ENCODE results near the gene VWF.

The VWF gene

DNA sequence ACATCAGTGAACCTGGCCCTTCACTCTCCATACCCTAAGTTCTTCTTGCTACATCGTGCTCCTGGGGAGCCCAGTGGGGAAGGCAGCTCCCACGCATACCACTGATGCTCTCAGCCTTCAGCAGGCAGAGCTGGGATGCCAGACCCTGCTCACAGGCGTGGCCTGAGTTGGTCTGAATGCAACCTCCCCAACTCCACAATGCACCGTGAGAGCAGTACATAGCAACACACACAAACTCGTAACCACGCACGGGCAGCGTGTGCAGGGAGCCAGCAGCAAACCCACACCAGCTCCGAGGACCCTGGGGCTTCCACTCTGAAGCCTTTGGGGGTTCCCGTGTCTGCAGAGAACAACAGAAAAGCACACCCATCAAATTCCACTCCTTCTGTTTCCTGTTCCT is 216.7 kb downstream of the VWF start:
- POLR2A ChIA-PET: interaction anchor here (0.9 kb wide), 1 partner anchor 10 kb away, joined by 3 read pairs; no protein-coding TSS in a partner anchor
- CTCF ChIA-PET: no interaction called here
- TF ChIP-seq FOXK2 (IDR thresholded peaks at IDR 0.05) (no peak), LEF1 (IDR thresholded peaks at IDR 0.05; ENCODE audit: borderline replicate concordance) (no peak), HDGF (IDR thresholded peaks at IDR 0.05; ENCODE audit: borderline replicate concordance) (no peak), ZNF384 (IDR thresholded peaks at IDR 0.05) (no peak), L3MBTL2 (conservative IDR thresholded peaks at IDR 0.05) (no peak), TARDBP (IDR thresholded peaks at IDR 0.05) (no peak), SUZ12 (IDR thresholded peaks at IDR 0.05) (no peak), BHLHE40 (IDR thresholded peaks at IDR 0.05; ENCODE audit: borderline replicate concordance) (no peak), FOXM1 (IDR thresholded peaks at IDR 0.05; ENCODE audit: borderline replicate concordance) (no peak), ARNT (IDR thresholded peaks at IDR 0.05) (no peak), NFRKB (IDR thresholded peaks at IDR 0.05) (no peak), CTBP1 (IDR thresholded peaks at IDR 0.05; ENCODE audit: borderline replicate concordance) (no peak), SP1 (IDR thresholded peaks at IDR 0.05) (no peak), ELF4 (IDR thresholded peaks at IDR 0.05) (no peak), FOXA1 (IDR thresholded peaks at IDR 0.05) (no peak)
- TF ChIP-seq, protein P1, sequence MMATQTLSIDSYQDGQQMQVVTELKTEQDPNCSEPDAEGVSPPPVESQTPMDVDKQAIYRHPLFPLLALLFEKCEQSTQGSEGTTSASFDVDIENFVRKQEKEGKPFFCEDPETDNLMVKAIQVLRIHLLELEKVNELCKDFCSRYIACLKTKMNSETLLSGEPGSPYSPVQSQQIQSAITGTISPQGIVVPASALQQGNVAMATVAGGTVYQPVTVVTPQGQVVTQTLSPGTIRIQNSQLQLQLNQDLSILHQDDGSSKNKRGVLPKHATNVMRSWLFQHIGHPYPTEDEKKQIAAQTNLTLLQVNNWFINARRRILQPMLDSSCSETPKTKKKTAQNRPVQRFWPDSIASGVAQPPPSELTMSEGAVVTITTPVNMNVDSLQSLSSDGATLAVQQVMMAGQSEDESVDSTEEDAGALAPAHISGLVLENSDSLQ (IDR thresholded peaks at IDR 0.05): no peak
- no peak for DNase-seq (ENCODE audit: extremely low spot score)

DNA sequence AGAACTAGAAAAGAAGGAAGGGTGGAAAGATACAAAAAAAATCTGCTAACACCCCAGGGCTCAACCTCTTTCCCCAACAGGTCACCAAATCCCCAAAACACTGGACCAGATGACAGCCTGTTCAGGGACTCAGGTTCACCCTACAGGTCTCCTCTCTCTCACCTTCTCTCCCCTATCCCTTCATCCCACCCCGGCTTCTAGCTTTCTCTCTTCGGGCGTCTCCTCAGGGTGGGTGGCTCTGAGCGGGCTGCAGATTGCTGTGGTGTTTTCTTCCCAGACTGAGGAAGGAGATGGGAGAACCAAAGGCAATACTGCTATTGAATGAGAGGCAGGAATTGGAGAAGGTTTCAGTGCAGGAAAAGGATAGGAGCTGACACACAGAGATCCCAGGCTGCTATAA is 218.7 kb downstream of the VWF start:
- POLR2A ChIA-PET: no interaction called here

DNA sequence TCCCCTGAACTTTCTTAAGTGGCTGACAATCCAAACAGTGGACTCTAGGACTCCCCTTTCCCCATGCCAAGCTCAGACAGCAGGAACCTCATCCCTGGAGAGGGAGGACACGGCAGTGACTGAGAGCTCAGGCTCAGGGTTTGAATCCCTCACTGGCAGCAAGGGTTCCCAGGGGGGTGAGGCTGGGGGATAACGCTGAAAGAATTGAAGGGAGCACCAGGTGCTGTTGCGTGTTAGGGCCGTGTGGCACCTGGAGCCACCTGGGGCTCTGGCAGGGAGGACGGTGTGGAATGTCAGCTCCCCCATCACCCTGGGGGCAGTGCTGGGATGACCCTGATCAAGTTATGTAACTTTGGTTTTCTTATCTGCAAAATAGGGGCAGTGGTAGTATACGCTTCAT is 219.5 kb downstream of the VWF start:
- POLR2A ChIA-PET: no interaction called here
- no peak for DNase-seq (ENCODE audit: extremely low spot score)
- CTCF ChIA-PET: no interaction called here
- no peak for TF ChIP-seq ZNF384 (IDR thresholded peaks at IDR 0.05)
- TF ChIP-seq LEF1 (IDR thresholded peaks at IDR 0.05; ENCODE audit: borderline replicate concordance): no peak
- no peak for TF ChIP-seq CTBP1 (IDR thresholded peaks at IDR 0.05; ENCODE audit: borderline replicate concordance)
- TF ChIP-seq BHLHE40 (IDR thresholded peaks at IDR 0.05; ENCODE audit: borderline replicate concordance): no peak
- no peak for TF ChIP-seq HDGF (IDR thresholded peaks at IDR 0.05; ENCODE audit: borderline replicate concordance)
- TF ChIP-seq, protein P1 (IDR thresholded peaks at IDR 0.05): no peak
- no peak for TF ChIP-seq SP1 (IDR thresholded peaks at IDR 0.05)
- no peak for TF ChIP-seq L3MBTL2 (conservative IDR thresholded peaks at IDR 0.05)
- no peak for TF ChIP-seq FOXK2 (IDR thresholded peaks at IDR 0.05)

More for the DNA sequence above, 218.7 kb downstream of the VWF start:
- CTCF ChIA-PET: interaction anchor here (0.5 kb wide), 1 partner anchor 36 kb away, joined by 3 read pairs; no protein-coding TSS in a partner anchor
- DNase-seq (ENCODE audit: extremely low spot score): no peak
- TF ChIP-seq LEF1 (IDR thresholded peaks at IDR 0.05; ENCODE audit: borderline replicate concordance): no peak
- TF ChIP-seq ARNT (IDR thresholded peaks at IDR 0.05): no peak
- TF ChIP-seq SUZ12 (IDR thresholded peaks at IDR 0.05): no peak
- TF ChIP-seq BHLHE40 (IDR thresholded peaks at IDR 0.05; ENCODE audit: borderline replicate concordance): no peak
- no peak for TF ChIP-seq FOXK2 (IDR thresholded peaks at IDR 0.05)
- no peak for TF ChIP-seq TARDBP (IDR thresholded peaks at IDR 0.05)
- no peak for TF ChIP-seq FOXA1 (IDR thresholded peaks at IDR 0.05)
- TF ChIP-seq, protein P1 (IDR thresholded peaks at IDR 0.05): no peak
- TF ChIP-seq CTBP1 (IDR thresholded peaks at IDR 0.05; ENCODE audit: borderline replicate concordance): no peak
- TF ChIP-seq FOXM1 (IDR thresholded peaks at IDR 0.05; ENCODE audit: borderline replicate concordance): no peak
- no peak for TF ChIP-seq ZNF384 (IDR thresholded peaks at IDR 0.05)
- TF ChIP-seq SP1 (IDR thresholded peaks at IDR 0.05): no peak
- no peak for TF ChIP-seq NFRKB (IDR thresholded peaks at IDR 0.05)
- TF ChIP-seq L3MBTL2 (conservative IDR thresholded peaks at IDR 0.05): no peak
- TF ChIP-seq HDGF (IDR thresholded peaks at IDR 0.05; ENCODE audit: borderline replicate concordance): no peak
- TF ChIP-seq ELF4 (IDR thresholded peaks at IDR 0.05): no peak

DNA sequence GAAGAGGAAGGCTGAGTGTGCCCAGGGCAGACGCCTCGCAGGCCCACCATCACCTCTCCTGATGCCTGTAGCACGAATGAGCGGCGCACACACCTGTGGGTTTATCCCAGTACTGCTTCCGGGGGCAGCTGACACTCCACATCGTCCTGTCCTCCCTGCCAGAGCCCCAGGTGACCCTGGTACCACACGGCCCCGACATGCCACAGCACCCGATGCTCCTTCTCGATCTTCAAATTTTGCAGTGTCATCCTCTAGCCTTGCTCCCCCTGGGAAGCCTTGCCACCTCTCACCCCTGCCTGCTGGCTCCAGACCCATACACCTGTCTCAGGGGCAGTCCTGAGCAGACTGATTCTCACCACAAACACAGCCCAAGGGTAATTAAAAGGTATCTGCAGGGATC is 220.0 kb downstream of the VWF start:
- TF ChIP-seq LEF1 (IDR thresholded peaks at IDR 0.05; ENCODE audit: borderline replicate concordance) (no peak), TARDBP (IDR thresholded peaks at IDR 0.05) (no peak), BHLHE40 (IDR thresholded peaks at IDR 0.05; ENCODE audit: borderline replicate concordance) (no peak), FOXM1 (IDR thresholded peaks at IDR 0.05; ENCODE audit: borderline replicate concordance) (no peak), NFRKB (IDR thresholded peaks at IDR 0.05) (no peak), FOXA1 (IDR thresholded peaks at IDR 0.05) (no peak), ELF4 (IDR thresholded peaks at IDR 0.05) (no peak), HDGF (IDR thresholded peaks at IDR 0.05; ENCODE audit: borderline replicate concordance) (no peak)
- ChIA-PET CTCF (no interaction called here), POLR2A (no interaction called here)
- DNase-seq (ENCODE audit: extremely low spot score): no peak

DNA sequence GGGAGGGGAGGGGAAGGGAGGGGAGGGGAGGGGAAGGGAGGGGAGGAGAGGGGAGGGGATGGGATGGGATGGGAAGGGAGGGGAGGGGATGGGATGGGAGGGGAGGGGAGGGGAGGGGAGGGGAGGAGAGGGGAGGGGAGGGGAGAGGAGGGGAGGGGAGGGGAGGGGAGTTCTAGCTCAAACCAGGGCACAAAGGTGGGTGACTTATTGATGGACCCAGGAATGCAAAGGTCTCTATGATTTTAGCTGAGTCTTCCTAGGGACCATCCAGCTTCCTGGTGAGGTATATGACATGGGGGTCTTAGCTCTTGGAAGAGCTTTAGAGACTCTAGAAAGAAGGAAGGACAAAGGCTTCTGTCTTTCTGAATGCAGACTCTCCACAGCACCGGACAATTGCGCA is 221.7 kb downstream of the VWF start:
- TF ChIP-seq FOXK2 (IDR thresholded peaks at IDR 0.05) (no peak), ZNF384 (IDR thresholded peaks at IDR 0.05) (no peak), ELF4 (IDR thresholded peaks at IDR 0.05) (no peak), FOXA1 (IDR thresholded peaks at IDR 0.05) (no peak), CTBP1 (IDR thresholded peaks at IDR 0.05; ENCODE audit: borderline replicate concordance) (no peak), LEF1 (IDR thresholded peaks at IDR 0.05; ENCODE audit: borderline replicate concordance) (no peak), HDGF (IDR thresholded peaks at IDR 0.05; ENCODE audit: borderline replicate concordance) (no peak), NFRKB (IDR thresholded peaks at IDR 0.05) (no peak), SUZ12 (IDR thresholded peaks at IDR 0.05) (no peak)
- TF ChIP-seq, protein P1 (IDR thresholded peaks at IDR 0.05): no peak
- CTCF ChIA-PET: interaction anchor here (1.4 kb wide), 1 partner anchor 157 kb away, joined by 4 read pairs; no protein-coding TSS in a partner anchor
- POLR2A ChIA-PET: no interaction called here
- DNase-seq (ENCODE audit: extremely low spot score): no peak

Data from HEK293T (cell line).